NOMO-1 treated with dmso at 0.1 percent for 144 hours (cell line): ENCODE data around the gene URAD.

ENCODE experiments used
- DNase-seq: peaks from one replicate; lab custom pipeline; 2025; ENCODE audit not compliant: unreplicated experiment; lab: John Stamatoyannopoulos, UW

Gene URAD

DNA sequence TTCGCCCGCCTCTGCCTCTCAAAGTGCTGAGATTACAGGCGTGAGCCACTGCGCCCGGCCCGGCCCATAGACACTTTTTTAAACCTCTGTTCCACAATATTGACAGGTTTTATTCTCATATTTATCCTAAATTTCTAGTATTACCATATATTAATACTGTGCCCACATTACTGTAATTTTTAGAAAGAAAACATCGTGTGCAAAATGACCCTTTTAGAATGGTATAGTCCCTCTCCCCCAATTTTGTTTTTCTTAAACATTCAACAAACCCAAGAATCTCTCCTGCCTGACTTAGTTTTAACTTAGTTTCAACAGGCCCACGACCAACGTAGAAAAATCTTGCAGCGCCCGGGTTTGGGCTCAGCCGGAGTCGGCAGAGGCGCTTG, 28.5 kb downstream of the URAD start:
- no peak for DNase-seq

DNA sequence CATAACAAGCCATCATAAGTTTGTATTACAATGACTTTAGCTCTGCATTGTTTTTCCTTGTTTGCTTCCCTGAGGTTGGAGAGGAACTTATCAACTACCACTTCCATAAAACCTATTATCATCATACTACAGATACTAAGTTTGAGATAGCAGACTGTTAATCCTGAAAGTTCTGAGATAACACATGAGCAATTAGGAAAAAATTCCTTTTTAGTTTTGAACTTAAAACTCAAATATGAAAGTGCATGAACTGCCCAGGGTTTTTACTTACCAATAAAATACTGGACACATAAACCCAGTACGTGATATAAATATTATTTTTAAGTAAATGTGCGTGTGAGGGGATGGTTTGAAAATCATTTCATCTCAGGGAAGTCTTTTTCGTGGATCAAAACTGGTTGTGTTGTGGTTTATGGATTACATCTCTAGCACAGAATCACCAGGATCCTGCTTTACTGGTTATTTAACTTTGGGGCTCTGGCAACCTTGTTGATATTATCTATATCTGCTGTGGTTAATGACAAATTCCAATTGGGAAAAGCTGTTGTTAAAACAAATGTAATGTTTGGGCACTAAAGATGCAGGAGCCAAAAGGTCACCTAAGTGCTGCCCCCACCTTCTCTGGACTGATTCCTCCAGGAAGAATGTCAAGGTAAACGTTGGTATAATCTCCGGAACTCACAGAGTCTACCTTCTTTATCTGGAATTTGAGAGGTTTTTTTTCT, 31.8 kb downstream of the URAD start:
- no peak for DNase-seq

DNA sequence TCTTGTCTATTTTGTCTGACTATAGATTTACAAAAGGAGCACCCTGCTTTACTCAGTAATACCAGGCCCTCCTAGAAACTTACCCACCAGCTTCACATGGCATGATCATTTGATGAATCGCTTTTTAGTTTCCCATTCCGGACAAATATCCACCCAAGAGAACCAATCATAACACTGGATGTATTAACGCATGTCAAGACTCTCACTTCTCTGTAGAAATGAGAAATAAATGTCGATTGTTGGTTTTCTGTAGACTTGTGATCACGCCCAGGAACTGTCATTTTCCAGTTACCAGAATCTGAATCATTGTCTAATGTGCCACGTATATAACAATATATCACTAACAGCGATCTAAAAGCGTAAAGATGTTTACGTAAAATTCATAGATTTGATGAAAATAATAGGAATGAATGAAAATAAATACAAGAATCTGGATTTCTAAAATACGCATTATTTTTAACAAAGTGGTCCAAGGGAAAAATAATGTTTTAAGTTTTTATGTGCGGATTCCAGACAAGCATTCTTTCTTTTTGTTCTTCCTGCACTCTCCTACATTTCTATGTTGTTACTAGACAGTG, 33.4 kb downstream of the URAD start:
- no peak for DNase-seq

DNA sequence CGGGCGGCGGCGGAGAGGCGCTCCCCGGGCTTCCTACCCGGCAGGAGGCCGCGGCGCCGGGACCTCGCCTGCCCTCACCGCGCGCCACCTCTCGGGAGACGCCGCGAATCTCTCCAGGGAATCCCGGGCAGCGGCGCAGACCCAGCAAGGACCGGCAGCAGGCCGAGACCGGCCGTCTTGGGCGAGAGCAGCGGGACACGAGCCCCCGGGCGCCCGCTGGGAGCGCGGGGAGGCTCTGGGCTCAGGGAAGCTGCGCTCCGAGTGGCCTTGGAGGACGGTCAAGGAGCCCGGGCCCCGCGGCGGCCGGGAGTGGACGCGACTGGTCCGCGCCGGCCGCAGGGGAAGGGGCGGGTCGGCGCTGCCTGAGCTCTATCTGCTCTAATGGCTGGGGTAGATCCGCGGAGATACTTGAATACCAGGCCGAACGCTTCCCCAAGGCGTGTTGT, 34.1 kb downstream of the URAD start:
- DNase-seq, result no peak

DNA sequence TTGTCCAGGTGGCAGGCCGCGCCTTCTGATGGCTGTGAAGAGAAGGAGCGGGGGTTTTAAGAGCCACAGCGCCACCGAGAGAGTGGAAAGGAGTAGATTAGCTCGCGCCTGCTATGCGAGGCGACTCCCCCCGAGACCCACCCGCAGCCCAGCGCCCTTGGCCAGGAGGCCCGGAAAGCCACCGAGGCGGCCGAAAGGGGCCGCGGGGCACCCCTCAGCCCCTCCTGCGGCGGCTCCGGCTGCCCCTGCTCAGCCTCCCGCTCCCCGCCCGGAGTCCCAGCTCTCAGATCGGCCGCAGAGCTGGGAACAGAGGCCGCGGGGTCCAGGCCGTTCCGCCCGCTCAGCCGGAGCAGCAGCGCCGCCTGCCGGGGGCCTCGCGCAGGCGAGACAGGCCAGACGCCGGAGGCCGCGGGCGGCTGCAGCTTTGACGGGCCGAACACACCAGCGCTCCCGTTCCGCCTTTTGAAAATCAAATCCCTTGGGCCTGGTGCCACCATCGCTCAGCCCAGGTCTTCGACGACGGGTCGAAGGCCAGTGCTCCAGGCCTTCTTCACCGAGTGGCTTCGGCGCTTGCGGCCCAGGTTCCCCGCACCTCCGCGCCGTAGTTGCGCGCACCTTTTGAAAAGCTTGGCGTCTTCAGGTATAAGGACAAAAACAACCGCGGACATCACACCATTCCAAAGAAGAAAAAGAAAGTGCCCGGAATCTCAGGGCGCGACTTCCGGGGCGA, 34.7 kb downstream of the URAD start:
- peak; percentile 94 for DNase-seq

DNA sequence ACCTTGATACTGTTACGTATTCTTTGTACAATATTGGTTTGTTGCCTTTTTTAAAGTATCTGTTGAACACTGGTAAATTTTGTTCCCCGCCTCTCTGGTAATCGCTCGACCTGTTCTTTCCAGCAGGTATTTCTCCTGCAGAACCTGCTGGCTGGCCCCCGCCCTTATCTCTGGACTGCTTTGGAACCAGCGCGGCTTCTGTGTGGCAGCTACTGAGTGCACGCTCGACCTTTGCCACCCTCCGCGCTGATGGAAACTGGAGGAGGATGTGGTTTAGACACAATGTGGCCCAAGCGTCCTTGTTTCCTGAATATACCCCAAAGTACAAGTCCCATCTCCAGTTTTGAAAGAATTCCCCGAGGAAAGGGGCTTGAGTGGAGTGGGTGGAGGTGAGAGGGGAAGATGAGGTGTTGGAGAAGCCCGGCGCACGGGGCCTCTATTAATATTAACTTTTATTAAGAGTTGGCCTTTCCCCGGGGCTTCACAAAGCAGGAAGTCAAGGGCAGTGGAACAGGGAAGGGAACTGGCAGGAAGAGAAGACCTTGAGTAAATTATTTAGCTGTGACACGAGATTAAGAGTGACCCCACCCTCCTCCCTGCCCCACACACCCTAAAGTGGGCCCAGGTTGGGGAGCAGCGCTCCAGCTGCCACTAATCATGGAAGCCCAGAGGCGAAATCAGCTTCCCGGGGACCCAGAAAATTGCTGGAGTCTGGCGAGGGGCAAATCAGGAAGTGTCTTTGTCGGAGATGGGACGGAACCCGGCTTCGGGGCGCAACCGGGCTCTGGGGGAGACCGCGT, 35.4 kb downstream of the URAD start:
- DNase-seq, result no peak

DNA sequence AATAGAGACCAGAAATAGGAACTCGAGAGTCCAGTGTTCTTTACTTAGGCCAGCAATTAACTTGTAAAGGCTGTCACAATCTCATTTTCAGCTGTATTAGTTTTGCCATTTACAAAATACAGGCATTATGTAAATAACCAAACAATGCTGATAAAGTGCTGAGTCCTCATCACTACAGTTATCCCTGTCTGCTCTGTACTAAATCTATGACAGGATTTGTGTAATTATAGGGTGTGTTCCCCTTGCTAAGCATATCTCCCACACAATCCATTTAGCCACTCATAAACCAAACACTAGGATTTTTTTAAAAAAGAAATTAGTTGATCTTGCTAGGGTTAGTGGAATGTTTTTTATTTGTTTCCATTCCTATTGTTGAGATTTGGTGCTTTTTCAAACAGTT, 45.5 kb downstream of the URAD start:
- no peak for DNase-seq

DNA sequence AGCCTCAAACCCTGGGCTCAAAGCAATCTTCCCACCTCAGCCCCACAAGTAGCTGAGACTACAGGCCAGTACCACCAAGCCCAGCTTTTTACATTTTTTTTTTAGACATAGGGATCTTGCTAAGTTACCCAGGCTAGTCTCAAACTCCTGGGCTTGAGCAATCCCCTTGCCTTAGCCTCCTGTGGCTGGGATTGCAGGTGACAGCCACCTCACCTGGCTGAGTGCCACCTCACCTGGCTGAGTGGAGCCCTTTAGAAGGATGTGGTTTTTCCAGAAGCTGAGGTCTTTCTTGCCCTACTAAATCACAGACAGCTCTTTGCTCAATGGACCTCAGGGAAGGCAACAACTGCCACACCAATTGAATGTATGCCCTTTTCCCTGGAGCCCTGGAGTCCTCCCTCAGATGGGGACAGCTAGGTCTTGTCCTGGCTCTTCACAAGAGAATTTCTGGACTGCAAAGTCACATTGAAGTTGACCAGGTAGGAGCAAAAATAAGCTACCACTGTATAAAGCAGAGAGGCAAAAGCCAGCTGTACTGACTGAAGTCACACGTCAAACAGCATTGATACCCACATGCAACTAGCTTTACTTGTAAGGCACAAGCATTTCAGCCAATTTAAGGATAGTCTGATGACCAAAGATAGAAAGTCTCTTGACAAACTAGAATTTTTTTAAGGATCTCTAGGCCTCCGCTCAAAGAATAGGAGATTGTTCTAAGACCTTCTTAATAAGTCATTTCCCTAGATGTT, 54.7 kb downstream of the URAD start:
- no peak for DNase-seq

DNA sequence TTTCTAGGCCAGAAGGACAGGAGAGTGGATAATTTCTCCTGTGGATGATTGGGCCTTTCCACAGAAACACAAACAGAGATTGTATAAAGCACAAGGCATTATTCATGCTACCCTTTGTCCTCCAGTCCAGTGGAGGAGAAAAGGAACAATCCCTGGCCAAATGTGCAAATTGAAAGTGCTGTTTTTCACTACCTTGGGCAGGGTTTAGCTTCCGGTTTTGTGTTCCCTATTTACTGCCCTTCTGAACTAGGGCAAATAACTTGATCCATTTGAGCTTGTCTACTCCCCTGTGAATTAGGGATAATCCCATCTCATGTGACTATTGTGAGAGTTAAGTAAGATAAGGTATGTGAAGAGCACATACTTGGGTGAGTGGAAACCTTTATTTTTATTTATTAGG, 55.4 kb downstream of the URAD start:
- no peak for DNase-seq

DNA sequence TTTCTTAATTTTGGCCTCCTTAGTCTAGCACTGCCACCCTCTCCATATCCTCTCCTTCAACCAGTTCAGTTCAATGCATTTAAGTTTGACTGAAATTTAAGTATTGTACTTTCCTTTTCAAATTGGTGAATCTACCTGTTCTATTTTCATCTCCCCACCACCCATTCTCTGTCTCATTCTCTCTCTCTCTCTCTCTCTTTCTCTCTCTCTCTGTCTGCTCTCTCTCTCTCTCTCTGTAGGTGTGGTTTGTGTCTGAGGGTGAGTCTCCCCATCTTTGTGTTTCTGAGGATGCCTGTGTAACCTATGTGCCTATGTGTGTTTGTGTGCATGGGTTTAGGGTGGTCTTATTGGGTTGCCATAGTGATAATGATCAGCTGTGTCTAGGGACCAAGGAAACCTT, 58.6 kb downstream of the URAD start:
- no peak for DNase-seq

DNA sequence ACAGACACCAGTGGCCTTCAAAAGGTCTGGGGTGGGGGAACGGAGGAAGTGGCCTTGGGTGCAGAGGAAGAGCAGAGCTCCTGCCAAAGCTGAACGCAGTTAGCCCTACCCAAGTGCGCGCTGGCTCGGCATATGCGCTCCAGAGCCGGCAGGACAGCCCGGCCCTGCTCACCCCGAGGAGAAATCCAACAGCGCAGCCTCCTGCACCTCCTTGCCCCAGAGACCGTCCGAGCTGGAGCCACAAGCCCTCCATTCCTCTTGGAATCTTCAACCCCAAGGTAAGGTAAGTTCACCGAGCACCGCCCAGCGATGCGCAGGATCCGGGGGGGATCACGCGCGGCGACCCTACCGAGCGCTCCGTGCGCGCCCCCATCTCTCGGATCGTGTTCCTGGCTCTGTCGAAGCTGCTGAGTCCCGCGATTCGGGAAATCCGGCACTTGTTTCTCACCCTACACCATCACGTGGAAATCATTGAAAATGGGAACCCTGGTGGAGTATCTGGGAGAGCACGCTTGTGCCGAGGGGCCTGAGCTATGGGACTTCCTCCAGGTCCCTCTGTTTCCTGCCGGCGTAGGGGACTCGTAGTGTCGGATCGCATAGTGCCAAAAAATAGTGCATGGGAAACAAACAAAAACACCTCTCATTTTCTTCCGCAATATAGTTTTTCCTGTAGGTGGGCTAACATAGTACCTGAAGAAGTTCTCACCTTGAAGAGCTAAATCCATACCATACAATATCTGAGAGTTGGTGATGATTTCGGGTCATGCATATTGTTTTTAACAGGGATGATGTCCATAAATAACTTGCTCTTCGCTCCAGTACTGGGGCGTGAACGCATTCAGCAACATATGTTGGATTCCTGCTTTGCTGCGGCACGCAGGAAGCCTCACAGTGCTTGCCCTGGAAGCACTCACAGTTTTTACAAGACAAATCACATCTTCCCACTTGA, 59.4 kb downstream of the URAD start:
- no peak for DNase-seq

DNA sequence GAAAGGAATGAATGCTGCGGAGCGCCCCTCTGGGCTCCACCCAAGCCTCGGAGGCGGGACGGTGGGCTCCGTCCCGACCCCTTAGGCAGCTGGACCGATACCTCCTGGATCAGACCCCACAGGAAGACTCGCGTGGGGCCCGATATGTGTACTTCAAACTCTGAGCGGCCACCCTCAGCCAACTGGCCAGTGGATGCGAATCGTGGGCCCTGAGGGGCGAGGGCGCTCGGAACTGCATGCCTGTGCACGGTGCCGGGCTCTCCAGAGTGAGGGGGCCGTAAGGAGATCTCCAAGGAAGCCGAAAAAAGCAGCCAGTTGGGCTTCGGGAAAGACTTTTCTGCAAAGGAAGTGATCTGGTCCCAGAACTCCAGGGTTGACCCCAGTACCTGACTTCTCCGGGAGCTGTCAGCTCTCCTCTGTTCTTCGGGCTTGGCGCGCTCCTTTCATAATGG, 60.1 kb downstream of the URAD start:
- DNase-seq, result no peak
